ENCODE data around the gene FOXS1. TPM values are rescaled to one million over a fixed set of nuclear protein-coding genes. Genes with fewer than 3 reads are reported as not detected.

Gene FOXS1
- total and polyA plus RNA-seq, 10 donors = 1.4 to 5.7 (median 2.1) TPM

DNA sequence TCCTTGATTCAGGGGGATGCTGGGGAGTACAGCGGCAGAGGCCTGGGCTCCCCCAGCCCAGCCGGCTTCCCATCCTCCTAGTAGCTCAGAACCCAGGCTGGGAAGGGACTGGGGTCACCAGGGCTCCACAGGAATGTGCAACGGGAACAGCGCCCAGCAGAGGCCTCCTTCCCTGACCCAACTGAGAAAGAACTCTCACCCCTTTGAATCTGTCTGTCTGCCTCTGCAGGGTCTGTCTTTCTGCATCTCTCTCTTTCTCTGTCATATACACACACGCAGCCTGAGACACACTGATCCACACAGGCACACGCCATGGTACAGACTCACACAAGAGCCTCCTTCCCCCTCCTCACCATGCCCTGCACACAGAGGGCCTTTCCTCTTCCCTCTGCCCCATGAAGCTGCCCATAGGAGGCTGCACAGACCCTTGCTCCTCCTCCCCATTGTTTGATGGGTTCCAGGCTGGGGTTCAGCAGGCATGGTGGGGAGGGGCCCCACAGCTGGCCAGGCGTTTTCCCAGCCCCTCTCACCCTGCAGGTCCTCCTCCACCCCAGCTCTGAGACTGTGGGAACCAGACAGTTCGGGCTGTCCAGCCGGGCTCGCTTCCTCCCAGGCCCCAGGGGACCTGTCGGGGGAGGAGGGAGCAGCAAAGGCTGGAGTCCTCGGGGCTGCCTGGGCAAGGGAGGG lies 2.8 kb downstream of the FOXS1 start:
- WGBS, 5 donors = 61 to 73% (median 70%) methylated on average over 9 to 12 of the region's 12 CpGs
- Histone ChIP-seq H3K27me3 (replicated peaks in 1 of 7) (no peaks in the 10 kb centered on the region), H3K36me3 (no peaks in the 10 kb centered on the region), H3K27ac (peak overlapping the region; percentile 16 to 65 (median 44)), H3K9me3 (no peaks in the 10 kb centered on the region), H3K4me1 (peaks cover 0 to 83% (median 27%) of the 10 kb centered on the region in 6 donors), H3K4me3 (no peak overlapping the region)
- TF ChIP-seq POLR2A (IDR thresholded peaks at IDR 0.05) = no peak
- peak in 1 of 3 donors; percentile 14 for TF ChIP-seq POLR2AphosphoS5 (IDR thresholded peaks at IDR 0.05)
- DNase-seq = no peak
- intact Hi-C loops (cut with DNase I; ENCODE audit: low total_unique reads) = no loop called here

GRCh38 chr20:31841928-31842327 lies 3.5 kb downstream of the FOXS1 start:
- Histone ChIP-seq H3K27me3 (replicated peaks in 1 of 7) (no peaks in the 10 kb centered on the region), H3K9me3 (no peaks in the 10 kb centered on the region), H3K36me3 (no peaks in the 10 kb centered on the region), H3K4me1 (peaks cover 4 to 90% (median 30%) of the 10 kb centered on the region in 6 donors), H3K27ac (peak overlapping the region in 7 of 8 donors; percentile 16 to 65 (median 56)), H3K4me3 (no peak overlapping the region)
- WGBS, 5 donors = 69 to 75% (median 73%) methylated on average over 6 to 8 of the region's 8 CpGs
- DNase-seq = no peak
- TF ChIP-seq POLR2A (IDR thresholded peaks at IDR 0.05) (no peak), POLR2AphosphoS5 (IDR thresholded peaks at IDR 0.05) (no peak), CTCF (IDR thresholded peaks at IDR 0.05 in 8 of 11, conservative IDR thresholded peaks at IDR 0.05 in 3 of 11) (no peak)
- intact Hi-C loops (cut with DNase I; ENCODE audit: low total_unique reads) = no loop called here

- Histone ChIP-seq H3K9me3 (no peaks in the 10 kb centered on the region), H3K27ac (peak overlapping the region in 6 of 8 donors; percentile 16 to 65 (median 59)), H3K4me1 (peaks cover 9 to 91% (median 37%) of the 10 kb centered on the region in 6 donors), H3K4me3 (no peak overlapping the region), H3K36me3 (no peaks in the 10 kb centered on the region), H3K27me3 (replicated peaks in 1 of 7) (no peaks in the 10 kb centered on the region)
- no peak for DNase-seq
- intact Hi-C loops (cut with DNase I; ENCODE audit: low total_unique reads) = no loop called here
- WGBS, 5 donors = 66 to 78% (median 74%) methylated on average over 14 to 15 of the region's 15 CpGs
- no peak for TF ChIP-seq CTCF (IDR thresholded peaks at IDR 0.05 in 8 of 11, conservative IDR thresholded peaks at IDR 0.05 in 3 of 11)
- TF ChIP-seq POLR2A (IDR thresholded peaks at IDR 0.05) = no peak
- no peak for TF ChIP-seq POLR2AphosphoS5 (IDR thresholded peaks at IDR 0.05)
Measured at GRCh38 chr20:31840906-31841816, 4.2 kb downstream of the FOXS1 start.

GRCh38 chr20:31839782-31840487 lies 5.5 kb downstream of the FOXS1 start:
- TF ChIP-seq CTCF (IDR thresholded peaks at IDR 0.05 in 8 of 11, conservative IDR thresholded peaks at IDR 0.05 in 3 of 11) (no peak), POLR2AphosphoS5 (IDR thresholded peaks at IDR 0.05) (no peak), POLR2A (IDR thresholded peaks at IDR 0.05) (no peak)
- intact Hi-C loops (cut with DNase I; ENCODE audit: low total_unique reads) = no loop called here
- Histone ChIP-seq H3K27me3 (replicated peaks in 1 of 7) (no peaks in the 10 kb centered on the region), H3K4me1 (peaks cover 15 to 93% (median 43%) of the 10 kb centered on the region in 6 donors), H3K27ac (no peak overlapping the region), H3K36me3 (no peaks in the 10 kb centered on the region), H3K4me3 (no peak overlapping the region), H3K9me3 (no peaks in the 10 kb centered on the region)
- no peak for DNase-seq
- 65 to 76% (median 69%) methylated on average over 5 of the region's 5 CpGs for WGBS, 5 donors

All from spleen (tissue), 11 donors.